Activated T-helper 17 cell treated with anti-CD3 and anti-CD28 coated beads, Interleukin-2, amount 50 U/mL, for 72 hours (primary cell): Measurements from ENCODE around the gene HERC3. TPM values are rescaled to one million over a fixed set of nuclear protein-coding genes. Genes with fewer than 3 reads are reported as not detected.

Experiments
- ATAC-seq: fragments of 150-1000 bp; cut with Tn5 transposase; replicated peaks from 2 replicates; pipeline ENCODE4 v1.10.0; 2021; ENCODE audit warnings: mild to moderate bottlenecking, moderate library complexity
- H3K27ac Mint-ChIP-seq: one replicate; pipeline ENCODE4 v1.8.0; 2022; ENCODE audit warnings: mixed read lengths
- H3K27me3 Mint-ChIP-seq: one replicate; pipeline ENCODE4 v1.8.0; 2022; ENCODE audit warnings: mixed read lengths
- H3K36me3 Mint-ChIP-seq: one replicate; pipeline ENCODE4 v1.8.0; 2022; ENCODE audit warnings: low read depth, mild to moderate bottlenecking, mixed read lengths
- H3K4me1 Mint-ChIP-seq: one replicate; pipeline ENCODE4 v1.8.0; 2022; ENCODE audit warnings: mixed read lengths
- H3K4me3 Mint-ChIP-seq: one replicate; pipeline ENCODE4 v1.8.0; 2022; ENCODE audit warnings: mild to moderate bottlenecking, mixed read lengths
- H3K9me3 Mint-ChIP-seq: one replicate; pipeline ENCODE4 v1.8.0; 2022; ENCODE audit warnings: mixed read lengths
- total RNA-seq, 2 donors: library from RNA; stranded (reverse); gene quantifications; one replicate each; pipeline ENCODE4 v1.2.3, GENCODE V29; 2022

The HERC3 gene
- total RNA-seq, 2 donors from 2014 or later, result 31.6 to 159 TPM

GRCh38 chr4:88702782-88703181, 110.5 kb downstream of the HERC3 start:
- no peak for ATAC-seq
- H3K4me1 Mint-ChIP-seq, result peaks cover 9% of the 10 kb centered on the region
- no peaks in the 10 kb centered on the region for H3K9me3 Mint-ChIP-seq
- H3K27me3 Mint-ChIP-seq, result no peaks in the 10 kb centered on the region
- H3K4me3 Mint-ChIP-seq, result no peak overlapping the region
- H3K27ac Mint-ChIP-seq, result no peak overlapping the region
- H3K36me3 Mint-ChIP-seq, result peaks cover 79% of the 10 kb centered on the region

- Mint-ChIP-seq H3K9me3 (no peaks in the 10 kb centered on the region), H3K4me1 (peaks cover 11% of the 10 kb centered on the region), H3K27me3 (no peaks in the 10 kb centered on the region), H3K27ac (no peak overlapping the region), H3K4me3 (no peak overlapping the region), H3K36me3 (peaks cover 95% of the 10 kb centered on the region)
- peak; percentile 42 for ATAC-seq
Measured at GRCh38 chr4:88705223-88705622, 112.9 kb downstream of the HERC3 start.

- no peak overlapping the region for H3K4me3 Mint-ChIP-seq
- H3K27me3 Mint-ChIP-seq, result no peaks in the 10 kb centered on the region
- no peaks in the 10 kb centered on the region for H3K9me3 Mint-ChIP-seq
- ATAC-seq, result no peak
- peaks cover 95% of the 10 kb centered on the region for H3K36me3 Mint-ChIP-seq
- peaks cover 11% of the 10 kb centered on the region for H3K4me1 Mint-ChIP-seq
- no peak overlapping the region for H3K27ac Mint-ChIP-seq
Measured at GRCh38 chr4:88705805-88706492, 113.7 kb downstream of the HERC3 start.

DNA sequence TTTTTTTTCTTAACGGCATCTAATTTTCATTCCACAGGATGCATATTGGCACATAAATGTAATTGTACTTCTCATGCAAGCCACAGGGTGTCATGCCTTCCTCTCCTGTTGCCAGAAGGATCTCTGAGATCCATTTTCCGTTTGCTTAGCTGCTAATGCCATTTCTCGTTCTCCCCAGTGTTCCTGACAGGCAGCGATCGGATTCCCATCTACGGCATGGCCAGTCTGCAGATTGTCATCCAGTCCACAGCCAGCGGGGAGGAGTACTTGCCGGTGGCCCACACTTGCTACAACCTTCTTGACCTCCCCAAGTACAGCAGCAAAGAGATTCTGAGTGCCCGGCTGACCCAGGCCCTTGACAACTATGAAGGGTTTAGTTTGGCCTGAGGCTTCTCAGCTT, 114.3 kb downstream of the HERC3 start:
- Mint-ChIP-seq H3K27ac (no peak overlapping the region), H3K4me3 (no peak overlapping the region), H3K27me3 (no peaks in the 10 kb centered on the region), H3K36me3 (peaks cover 97% of the 10 kb centered on the region), H3K4me1 (peaks cover 11% of the 10 kb centered on the region), H3K9me3 (no peaks in the 10 kb centered on the region)
- ATAC-seq, result no peak

- Mint-ChIP-seq H3K36me3 (peaks cover 97% of the 10 kb centered on the region), H3K27ac (peak overlapping the region; percentile 18), H3K4me1 (peaks cover 11% of the 10 kb centered on the region), H3K9me3 (no peaks in the 10 kb centered on the region), H3K27me3 (no peaks in the 10 kb centered on the region), H3K4me3 (no peak overlapping the region)
- ATAC-seq, result peak; percentile 73
Measured at GRCh38 chr4:88709989-88710388, 117.7 kb downstream of the HERC3 start.

- Mint-ChIP-seq H3K9me3 (peaks cover 13% of the 10 kb centered on the region), H3K27me3 (no peaks in the 10 kb centered on the region), H3K4me3 (no peak overlapping the region), H3K36me3 (peaks cover 99% of the 10 kb centered on the region), H3K4me1 (peaks cover 3% of the 10 kb centered on the region), H3K27ac (no peak overlapping the region)
- ATAC-seq, result no peak
Measured at GRCh38 chr4:88713782-88714181, 121.5 kb downstream of the HERC3 start.

- H3K4me3 Mint-ChIP-seq, result no peak overlapping the region
- no peak for ATAC-seq
- H3K4me1 Mint-ChIP-seq, result no peaks in the 10 kb centered on the region
- H3K36me3 Mint-ChIP-seq, result peaks cover 98% of the 10 kb centered on the region
- no peaks in the 10 kb centered on the region for H3K27me3 Mint-ChIP-seq
- H3K27ac Mint-ChIP-seq, result peak overlapping the region; percentile 12
- peaks cover 13% of the 10 kb centered on the region for H3K9me3 Mint-ChIP-seq
Measured at GRCh38 chr4:88718098-88718497, 125.8 kb downstream of the HERC3 start.

- ATAC-seq, result no peak
- Mint-ChIP-seq H3K9me3 (peaks cover 13% of the 10 kb centered on the region), H3K4me3 (no peak overlapping the region), H3K27ac (peak overlapping the region; percentile 54), H3K27me3 (no peaks in the 10 kb centered on the region), H3K36me3 (peaks cover 95% of the 10 kb centered on the region), H3K4me1 (no peaks in the 10 kb centered on the region)
Measured at GRCh38 chr4:88719381-88719780, 127.1 kb downstream of the HERC3 start.

DNA sequence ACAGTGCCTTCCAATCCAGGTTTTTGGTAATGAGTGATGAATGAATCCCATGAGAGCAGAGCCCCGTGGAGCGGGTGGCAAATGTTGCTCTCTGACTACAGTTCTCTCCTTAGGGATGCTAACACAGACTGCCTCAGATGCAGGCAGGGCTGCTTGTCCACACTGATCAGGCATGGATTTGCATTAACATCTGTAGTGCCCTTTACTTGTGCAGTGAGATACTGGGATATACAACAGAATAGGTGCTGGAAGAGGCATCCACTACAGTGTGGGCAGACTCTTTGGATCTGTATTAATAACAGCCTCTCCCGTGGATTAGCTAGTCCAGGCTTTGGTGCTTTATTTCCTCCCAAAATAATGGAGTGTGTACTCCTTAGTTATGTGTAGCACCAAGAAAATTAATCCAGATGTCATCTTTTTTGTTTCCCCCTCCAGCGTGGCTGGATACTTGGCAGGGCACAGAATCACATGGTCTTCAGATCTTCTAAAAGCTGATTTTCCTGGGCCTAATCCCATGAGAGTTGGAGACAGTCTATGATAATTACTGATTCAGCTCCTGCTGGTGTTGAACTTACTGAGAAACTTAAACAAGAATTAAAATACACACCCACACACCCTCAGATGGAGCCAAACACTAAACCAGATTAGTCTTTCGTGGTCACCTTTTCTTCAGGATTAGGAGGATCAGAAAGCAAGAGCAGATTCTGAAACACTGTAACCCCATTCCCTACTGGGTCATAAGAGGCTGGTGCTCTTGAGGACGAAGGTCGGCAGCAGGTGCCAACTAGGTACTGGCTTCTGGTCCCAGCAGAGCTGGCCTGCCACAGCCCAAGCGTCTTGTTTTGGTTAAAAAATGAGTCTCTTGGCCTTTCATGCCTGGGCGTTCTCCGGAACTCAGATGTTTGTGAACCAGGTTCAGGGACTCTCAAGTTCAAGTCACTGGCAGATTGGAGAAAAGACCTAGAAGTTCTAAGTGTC, 128.5 kb downstream of the HERC3 start:
- peaks cover 13% of the 10 kb centered on the region for H3K9me3 Mint-ChIP-seq
- no peak overlapping the region for H3K4me3 Mint-ChIP-seq
- ATAC-seq, result peak; percentile 20
- no peaks in the 10 kb centered on the region for H3K4me1 Mint-ChIP-seq
- no peaks in the 10 kb centered on the region for H3K27me3 Mint-ChIP-seq
- H3K36me3 Mint-ChIP-seq, result peaks cover 95% of the 10 kb centered on the region
- H3K27ac Mint-ChIP-seq, result peak overlapping the region; percentile 54

- Mint-ChIP-seq H3K36me3 (peaks cover 95% of the 10 kb centered on the region), H3K27me3 (no peaks in the 10 kb centered on the region), H3K4me3 (no peak overlapping the region), H3K4me1 (no peaks in the 10 kb centered on the region), H3K27ac (no peak overlapping the region), H3K9me3 (peaks cover 4% of the 10 kb centered on the region)
- ATAC-seq, result no peak
Measured at GRCh38 chr4:88722276-88722780, 130.0 kb downstream of the HERC3 start.

DNA sequence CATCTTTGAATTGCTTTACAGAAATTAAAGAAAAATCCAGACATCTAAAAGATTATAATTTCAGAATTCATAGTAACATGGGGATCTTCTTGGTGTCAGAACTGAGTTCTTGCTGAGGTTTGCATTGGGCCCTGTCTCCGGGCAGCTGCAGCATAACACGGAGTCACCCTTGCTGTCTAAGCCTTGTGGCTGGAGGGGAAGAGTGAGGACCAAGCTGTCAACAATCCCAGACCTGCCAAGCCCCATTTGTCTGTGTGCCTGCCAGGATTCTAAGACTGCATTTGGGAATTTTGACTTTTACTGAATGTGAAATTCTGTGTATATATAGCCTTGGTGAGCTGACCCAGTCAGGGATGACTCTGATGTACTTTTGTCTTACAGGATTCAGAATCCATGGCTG, 130.5 kb downstream of the HERC3 start:
- ATAC-seq, result no peak
- Mint-ChIP-seq H3K36me3 (peaks cover 95% of the 10 kb centered on the region), H3K27ac (no peak overlapping the region), H3K9me3 (no peaks in the 10 kb centered on the region), H3K4me1 (no peaks in the 10 kb centered on the region), H3K27me3 (no peaks in the 10 kb centered on the region), H3K4me3 (no peak overlapping the region)

DNA sequence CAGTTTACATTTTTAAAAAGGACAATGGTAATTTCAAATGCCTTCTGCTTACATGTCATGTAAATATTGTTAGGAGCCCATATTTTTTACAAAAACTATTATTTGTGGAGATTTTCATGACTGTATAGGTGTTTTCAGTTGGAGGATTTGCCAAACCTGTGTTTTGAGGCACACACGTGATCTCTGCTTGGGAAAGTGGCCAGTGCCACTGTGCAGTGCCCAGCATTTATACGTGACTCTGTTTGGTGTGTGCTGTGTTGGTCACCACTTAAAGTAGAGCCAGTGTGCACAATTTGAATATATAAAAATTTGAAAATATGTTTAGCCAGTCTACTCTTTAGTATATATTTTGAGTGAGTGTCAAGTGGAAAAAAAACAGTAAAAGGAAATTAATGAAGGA, 132.1 kb downstream of the HERC3 start:
- Mint-ChIP-seq H3K27me3 (no peaks in the 10 kb centered on the region), H3K4me1 (no peaks in the 10 kb centered on the region), H3K9me3 (no peaks in the 10 kb centered on the region), H3K4me3 (no peak overlapping the region), H3K36me3 (peaks cover 94% of the 10 kb centered on the region), H3K27ac (no peak overlapping the region)
- no peak for ATAC-seq

GRCh38 chr4:88725143-88725542, 132.9 kb downstream of the HERC3 start:
- H3K4me3 Mint-ChIP-seq, result no peak overlapping the region
- no peak for ATAC-seq
- peaks cover 94% of the 10 kb centered on the region for H3K36me3 Mint-ChIP-seq
- no peak overlapping the region for H3K27ac Mint-ChIP-seq
- no peaks in the 10 kb centered on the region for H3K4me1 Mint-ChIP-seq
- H3K9me3 Mint-ChIP-seq, result no peaks in the 10 kb centered on the region
- H3K27me3 Mint-ChIP-seq, result no peaks in the 10 kb centered on the region

DNA sequence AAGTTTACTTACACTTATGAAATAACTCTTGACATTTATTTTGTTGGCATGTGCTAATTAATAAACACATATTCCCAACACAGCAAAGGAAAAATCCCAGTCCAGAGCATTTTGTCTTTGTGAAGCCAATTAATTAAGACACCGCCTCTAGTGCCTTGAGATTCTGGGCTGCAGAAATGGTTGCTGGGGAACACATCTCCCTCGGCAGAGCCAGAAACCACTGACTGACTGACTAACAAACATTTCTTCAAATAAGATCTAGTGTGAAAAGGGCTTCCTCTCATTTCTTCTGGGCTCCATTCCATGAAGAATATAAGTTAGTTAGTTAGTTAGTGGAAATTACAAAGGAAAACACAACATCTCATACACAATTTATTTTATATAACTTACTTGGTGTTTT, 133.7 kb downstream of the HERC3 start:
- Mint-ChIP-seq H3K36me3 (peaks cover 94% of the 10 kb centered on the region), H3K27ac (peak overlapping the region; percentile 68), H3K4me1 (no peaks in the 10 kb centered on the region), H3K9me3 (no peaks in the 10 kb centered on the region), H3K4me3 (no peak overlapping the region), H3K27me3 (no peaks in the 10 kb centered on the region)
- ATAC-seq, result no peak

DNA sequence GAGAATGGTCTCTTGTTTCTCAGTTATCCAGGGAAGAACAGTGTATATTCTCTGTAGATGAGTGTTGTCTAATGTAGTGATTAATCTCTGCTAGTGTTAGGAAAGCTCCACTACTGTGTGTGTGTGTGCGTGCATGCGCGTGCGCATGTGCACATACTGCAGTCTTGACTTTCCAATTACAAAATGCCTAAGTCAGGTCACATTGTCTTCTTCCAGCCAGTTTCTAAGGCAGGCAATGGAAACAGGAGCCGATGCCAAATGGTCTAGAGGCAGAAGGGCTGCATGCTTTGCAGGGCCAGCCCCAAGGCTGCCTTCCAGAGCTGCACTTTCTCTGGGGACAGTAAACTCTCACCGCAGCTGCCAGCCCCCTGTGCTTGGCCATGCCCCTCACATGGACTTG, 135.9 kb downstream of the HERC3 start:
- Mint-ChIP-seq H3K27me3 (no peaks in the 10 kb centered on the region), H3K4me1 (no peaks in the 10 kb centered on the region), H3K4me3 (no peak overlapping the region), H3K27ac (peak overlapping the region; percentile 65), H3K36me3 (peaks cover 95% of the 10 kb centered on the region), H3K9me3 (no peaks in the 10 kb centered on the region)
- peak; percentile 24 for ATAC-seq
